Stimulated activated CD4-positive, alpha-beta T cell treated with anti-CD3 and anti-CD28 coated beads, Interleukin-4, amount 100 ng/mL, for 1 hour (primary cell): ENCODE data around the gene MICAL3.
"Not testable (repeated sequence)": the region's sequence is repeated elsewhere in the genome, so short reads cannot be mapped to it uniquely, and the experiment has no call there.

ENCODE experiments used
- DNase-seq: peaks from one replicate; pipeline ENCODE4 v3.0.0-alpha.2; 2020

The MICAL3 gene

DNA sequence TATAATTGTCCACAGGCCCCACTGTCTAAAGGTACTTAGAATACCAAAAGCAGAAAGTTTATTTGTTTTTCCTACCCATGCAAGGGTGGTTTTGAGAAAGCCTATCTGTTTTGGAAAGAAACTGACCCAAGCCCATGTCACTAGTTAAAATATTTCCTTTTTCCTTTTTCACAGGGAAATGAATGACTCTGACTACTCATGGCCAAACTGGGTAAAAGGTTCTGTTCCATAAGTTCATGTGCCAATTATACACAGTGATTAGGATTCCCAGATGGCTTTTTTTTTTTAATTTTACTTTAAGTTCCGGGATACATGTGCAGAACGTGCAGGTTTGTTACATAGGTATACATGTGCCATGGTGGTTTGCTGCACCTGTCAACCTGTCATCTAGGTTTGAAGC is 31.4 kb downstream of the MICAL3 start:
- not testable (repeated sequence) for DNase-seq

DNA sequence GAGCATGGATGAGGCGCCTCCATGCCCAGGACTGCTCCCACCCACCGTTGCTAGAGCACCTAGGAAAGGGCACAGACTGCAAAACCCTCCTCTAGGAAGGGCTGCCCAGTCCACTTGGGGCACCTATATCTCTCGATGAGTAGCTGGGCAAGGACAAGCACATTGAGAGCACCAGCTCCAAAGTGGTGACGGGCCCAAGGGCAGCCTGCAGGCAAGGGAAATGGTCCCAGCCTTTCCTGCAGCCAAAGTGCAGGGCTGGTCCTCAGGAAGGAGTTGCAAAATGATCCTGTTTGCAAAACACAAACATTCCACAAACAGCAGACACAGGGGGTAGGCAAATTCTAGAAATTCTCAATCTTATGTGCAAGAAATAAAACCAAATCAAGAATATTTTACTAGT is 32.4 kb downstream of the MICAL3 start:
- not testable (repeated sequence) for DNase-seq

DNA sequence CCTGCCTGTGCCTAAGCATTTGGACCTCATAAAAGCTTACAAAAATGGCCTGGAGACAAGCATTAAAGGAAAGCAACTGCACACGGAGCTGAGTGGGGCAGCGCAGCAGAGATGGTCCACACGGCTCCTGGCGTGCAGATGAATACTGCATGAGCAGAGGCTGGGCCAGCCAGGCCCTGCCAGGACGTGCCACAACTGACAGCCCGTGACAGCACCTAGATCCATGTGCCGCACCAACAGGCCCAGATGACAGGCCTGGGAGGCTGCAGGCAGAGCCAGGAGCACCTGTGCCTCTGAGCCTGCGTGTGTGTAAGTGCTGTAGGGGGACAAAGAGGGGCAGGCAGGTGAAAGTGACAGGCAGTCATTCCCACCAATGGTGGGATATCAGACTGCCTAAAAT is 33.4 kb downstream of the MICAL3 start:
- DNase-seq = no peak

DNA sequence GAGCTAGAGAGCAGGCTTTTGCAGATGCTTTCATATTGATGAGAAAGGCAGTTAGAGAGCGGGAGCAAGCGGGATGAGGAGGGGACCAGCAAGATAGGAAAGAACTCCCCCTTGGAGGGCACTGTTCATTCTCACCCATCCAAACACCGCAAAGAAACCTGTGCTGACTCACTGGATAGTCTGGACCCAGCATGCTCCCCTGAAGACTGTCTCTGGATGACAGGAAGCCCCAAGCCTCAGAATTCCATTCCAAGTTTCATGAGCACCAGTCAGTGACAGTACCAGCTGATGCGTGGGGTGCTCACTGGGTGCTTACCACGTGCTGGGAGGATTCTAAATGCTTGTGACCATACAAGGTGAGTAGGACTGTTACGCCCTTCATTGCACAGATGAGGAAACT is 34.2 kb downstream of the MICAL3 start:
- DNase-seq = no peak

DNA sequence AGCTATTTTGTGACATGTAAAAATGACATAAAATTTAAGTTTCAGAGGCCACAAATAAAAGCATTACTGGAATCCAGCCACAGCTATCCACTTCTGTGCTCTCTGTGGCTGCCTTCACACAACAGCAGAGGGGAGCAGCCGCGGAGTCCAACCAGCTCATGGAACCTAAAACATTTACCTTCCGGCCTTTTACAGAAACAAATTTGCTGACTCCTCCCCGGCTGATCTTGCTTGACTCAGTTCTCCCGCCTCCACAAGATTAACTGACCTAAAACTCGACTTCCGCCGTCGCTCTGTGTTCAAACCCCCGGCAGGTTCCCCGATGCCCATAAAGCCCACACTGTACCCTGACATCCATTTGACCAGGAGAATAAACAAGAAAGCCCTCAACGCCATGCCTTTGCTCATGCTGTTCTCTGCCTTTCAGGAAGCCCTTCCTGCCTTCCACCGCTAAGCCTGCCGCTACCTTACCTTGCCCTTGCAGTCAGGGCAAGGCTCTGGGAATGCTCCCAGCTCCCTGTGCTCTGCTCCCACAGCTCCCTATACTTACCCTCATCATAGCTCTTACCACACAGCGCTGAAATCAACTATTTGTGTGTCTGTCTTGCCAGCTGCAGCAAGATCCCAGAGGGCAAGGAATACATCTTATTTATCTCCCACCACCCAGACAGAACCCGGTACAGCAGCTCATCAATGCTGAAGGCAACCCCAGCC is 35.4 kb downstream of the MICAL3 start:
- no peak for DNase-seq

DNA sequence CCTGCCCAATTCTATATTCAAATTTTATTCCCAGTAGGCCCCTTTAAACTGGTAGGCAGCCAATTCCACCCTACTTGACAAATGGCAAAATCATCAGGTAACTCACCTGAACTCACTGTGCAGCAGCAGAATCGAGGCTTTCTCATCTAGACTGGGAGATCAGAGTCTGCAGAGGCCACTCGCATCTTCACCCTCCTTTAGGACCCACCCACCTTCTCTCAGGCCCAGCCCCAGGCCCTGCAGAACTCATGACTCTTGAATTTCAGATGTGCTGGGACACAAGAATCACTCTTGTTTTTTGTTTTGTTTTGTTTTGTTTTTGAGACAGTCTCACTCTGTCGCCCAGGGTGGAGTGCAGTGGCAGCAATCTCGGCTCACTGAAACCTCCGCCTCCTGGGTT is 38.8 kb downstream of the MICAL3 start:
- no peak for DNase-seq

DNA sequence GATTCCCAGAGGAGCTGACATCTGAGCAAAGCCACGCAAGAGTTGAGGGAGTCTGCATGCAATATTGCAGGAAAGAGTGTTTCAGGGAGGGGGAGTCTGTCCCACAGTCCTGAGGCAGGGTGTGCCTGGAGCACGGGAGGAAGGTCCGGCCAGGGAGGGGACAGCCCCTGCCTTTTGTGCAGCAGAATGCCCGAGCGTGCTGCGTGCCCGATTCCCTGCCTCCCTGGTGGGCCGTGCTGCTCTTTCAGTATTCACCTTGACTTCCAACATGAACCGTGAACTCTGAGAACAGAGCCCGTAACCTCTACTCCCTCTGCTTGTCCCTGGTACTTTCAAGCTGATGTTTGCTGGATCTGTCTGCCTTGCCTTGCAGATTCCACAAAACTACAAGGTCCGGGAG is 39.3 kb downstream of the MICAL3 start:
- not testable (repeated sequence) for DNase-seq

DNA sequence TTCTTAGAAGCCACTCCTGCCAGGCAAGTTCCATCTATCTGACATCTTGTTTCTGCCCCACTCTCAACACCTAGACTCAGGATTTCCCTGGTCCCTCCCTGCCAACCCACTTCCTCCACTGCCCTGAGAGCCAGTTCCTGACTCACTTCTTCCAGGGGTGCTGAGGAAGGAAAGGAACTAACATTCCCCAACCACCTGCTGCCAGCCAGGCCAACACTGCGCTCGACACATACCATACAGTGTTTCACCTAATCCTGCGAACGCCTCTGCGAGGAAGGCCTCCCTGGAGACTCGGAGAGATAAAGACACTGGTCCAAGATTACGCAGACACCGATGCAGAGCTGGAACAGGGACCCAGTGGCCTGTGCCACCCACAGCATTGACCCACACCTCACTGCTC is 40.2 kb downstream of the MICAL3 start:
- no peak for DNase-seq

DNA sequence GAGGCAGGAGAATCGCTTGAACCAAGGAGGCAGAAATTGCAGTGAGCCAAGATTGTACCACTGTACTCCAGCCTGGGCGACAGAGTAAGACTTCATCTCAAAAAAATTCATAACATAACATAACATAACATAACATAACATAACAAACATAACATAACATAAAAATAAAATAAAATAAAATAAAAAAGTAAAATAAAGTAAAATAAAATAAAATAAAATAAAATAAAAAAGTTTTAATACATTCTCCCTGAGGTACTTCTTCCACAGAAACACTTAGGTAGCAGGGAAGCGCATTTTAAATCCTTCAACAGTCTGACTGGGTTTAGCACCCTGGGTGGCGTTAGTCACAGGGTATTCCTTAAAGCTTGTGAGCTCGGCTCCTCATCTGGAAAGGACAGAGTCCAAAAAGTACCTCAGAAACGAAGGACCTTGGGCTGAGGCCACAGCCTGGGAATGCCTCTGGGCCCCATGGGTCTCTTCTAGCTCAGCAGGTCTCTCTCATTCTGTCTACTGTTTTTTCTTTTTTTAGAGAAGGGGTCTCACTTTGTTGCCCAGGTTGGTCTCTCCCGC is 41.7 kb downstream of the MICAL3 start:
- DNase-seq = no peak

DNA sequence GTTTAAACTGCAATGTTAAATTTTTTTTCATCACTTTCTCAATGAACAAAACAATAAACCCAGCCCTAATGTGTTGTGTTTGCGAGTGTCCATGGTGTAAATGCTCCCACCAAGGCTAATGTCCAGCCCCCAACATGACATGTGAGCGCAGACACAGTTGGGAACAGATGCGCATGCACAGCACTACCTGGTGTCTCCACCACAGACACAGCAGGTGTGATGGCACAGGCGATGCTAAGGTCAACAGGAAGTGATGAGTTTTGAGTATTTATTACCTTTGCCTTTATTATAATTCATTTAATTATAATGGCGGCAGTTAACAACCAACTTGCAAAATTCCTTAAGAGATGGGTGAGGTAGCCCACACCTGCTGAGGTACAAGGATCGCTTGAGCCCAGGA is 42.9 kb downstream of the MICAL3 start:
- DNase-seq = no peak

DNA sequence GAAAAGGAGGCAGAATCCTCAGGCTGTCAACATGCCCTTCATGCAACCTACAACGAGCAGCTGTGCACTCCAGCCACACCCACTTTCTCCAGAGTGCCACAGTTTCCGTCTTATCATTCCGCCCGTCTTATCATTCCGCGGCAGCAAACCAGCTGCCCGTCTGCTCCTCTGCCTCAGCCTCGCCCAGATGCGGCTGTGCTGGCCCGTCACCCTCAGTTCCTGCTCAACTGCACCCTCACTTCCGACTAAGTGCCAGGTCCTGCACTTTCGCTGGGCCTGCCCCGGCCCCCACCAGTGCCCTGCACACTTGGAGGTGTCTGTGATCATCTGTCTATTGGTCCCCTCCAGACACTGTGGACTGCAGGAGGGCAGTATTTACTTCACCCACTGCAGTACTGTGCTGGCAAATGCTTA is 43.7 kb downstream of the MICAL3 start:
- peak; percentile 14 for DNase-seq

DNA sequence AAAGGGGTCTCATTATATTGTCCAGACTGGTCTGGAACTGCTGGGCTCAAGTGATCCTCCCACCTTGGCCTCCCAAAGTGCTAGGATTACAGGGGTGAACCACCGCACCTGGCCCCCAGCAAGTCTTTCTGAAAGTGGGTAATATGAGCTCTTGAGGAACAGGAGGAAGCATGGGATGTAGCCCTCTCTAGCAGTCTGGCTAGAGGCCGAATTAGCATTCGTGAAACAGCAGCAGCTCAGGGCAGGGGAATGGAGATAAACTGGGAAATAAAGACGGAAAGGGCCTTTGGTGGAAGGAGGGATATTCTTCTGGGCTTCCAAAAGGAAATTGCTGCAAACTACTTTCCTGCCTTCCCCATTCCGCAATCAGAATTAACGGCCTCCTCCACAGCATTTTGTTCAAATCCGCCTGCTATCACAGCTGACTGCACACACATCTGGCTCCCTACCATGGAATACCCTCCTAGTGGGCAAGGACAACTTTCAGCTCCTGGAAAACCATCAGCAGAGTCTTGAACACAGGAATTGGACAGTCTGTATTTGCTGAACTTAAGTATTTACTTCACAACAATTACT is 44.3 kb downstream of the MICAL3 start:
- no peak for DNase-seq

DNA sequence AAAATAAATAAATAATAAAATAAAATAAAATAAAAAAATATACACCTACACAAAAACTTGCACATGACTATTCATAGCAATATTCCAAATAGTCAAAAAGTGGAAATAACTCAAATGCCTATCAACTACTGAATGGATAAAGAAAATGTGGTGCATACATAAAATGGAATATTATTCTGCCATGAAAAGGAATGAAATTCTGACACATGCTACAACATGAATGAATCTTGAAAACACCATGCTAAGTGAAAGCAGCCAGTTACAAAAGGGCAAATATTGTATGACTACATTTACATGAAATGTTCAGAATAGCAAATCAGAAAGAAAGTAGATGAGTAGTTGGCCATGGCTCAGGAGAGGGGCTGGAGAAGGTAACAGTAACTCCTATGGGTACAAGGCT is 46.3 kb downstream of the MICAL3 start:
- DNase-seq = no peak

DNA sequence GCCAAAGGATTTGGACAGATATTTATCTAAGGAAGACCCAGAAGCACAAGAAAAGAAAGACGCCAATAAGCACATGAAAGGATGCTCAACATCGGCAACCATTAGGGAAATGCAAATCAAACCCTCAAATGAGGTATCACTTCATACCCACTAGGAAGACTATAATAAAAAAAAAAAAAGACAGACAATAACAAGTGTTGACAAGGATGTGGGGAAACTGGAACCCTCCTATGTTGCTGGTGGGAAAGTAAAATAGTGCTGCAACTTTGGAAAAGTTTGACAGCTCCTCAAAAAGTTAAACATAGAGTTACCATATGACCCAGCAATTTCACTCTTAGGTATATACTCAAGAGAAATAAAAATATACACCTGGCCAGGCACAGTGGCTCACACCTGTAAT is 47.0 kb downstream of the MICAL3 start:
- DNase-seq = no peak

DNA sequence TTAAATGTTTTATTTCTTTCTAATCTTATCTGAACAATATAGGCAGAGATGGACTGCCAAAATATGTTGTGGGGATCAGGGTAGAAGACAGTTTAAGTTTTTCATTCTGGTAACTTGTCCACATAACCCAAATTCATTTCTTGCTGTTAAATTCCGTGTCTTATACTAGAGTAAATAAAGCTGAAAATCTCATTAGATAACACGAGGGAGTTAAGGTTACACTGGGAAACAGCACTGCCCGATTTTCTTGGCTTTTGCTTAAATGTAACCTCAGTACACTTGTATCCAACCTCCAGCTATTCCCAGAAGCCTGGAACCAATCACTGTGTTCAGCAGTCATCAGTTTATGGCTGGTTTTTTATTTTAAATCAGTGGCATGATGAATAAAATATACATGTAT is 48.2 kb downstream of the MICAL3 start:
- no peak for DNase-seq

DNA sequence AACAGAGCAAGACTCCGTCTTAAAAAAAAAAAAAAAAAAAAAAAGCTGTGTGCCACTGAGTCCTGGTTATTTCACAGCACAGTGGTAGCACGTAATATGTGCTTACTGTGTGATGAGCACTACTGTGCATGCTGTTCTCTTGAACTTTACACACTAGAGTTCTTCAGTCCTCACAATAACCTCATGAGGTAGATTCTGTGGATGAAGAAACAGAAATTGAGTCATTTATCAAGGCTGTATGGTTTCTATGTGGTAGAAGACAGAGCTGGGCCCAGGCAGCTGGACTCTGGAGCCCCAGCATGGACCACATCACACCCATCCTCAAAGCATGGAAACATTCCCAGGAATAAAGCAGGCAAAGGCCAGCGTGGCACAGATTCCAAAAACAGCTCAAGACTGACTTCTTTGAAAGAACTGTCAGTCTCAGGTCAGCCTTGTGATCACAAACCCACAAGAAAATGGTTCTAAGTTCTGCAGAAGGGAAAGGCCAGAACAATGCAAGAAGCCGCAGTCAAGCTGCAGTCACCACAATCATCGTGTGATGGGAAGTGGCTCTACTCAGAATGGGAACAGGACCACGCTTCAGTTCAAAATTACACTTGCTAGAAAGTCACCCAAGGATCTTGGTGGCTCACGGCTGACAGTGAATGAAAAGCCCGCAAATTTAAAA is 49.5 kb downstream of the MICAL3 start:
- no peak for DNase-seq

DNA sequence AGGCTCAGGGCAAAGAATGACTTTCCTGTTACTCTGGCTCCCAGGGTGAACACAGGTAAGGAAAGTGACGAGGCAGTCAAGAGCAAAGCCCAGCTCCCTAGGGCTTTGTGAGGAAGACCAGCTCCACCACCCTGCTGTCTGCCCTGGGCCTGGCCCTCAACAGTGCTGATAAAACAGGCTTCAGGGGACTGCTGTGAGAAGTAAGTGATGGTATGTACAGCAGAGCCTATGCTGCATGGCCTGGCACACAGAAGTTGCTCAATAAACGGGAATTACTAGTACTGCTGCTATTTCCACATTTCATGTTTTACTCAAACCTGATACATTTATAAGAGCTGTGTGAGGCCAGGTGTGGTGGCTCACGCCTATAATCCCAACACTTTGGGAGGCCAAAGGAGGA is 50.3 kb downstream of the MICAL3 start:
- DNase-seq = no peak

DNA sequence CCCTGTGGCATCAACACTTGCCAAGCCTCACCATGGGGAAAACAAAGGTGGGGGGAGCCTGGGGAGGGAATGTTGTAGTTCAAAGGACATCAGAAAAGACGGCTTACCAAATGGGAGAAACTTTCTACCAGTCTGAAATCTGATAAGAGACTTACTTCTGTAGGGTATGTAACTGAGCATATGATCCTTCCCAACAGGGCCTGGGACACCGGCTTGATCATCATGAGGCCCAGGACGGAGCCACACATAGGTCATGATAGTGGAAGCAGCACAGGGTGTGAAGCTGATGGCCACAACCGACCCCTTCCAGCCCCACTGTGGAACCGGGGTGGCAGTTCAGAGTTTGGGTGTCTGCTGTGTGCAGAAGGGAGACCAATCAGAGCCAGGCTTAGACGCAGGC is 51.1 kb downstream of the MICAL3 start:
- no peak for DNase-seq

DNA sequence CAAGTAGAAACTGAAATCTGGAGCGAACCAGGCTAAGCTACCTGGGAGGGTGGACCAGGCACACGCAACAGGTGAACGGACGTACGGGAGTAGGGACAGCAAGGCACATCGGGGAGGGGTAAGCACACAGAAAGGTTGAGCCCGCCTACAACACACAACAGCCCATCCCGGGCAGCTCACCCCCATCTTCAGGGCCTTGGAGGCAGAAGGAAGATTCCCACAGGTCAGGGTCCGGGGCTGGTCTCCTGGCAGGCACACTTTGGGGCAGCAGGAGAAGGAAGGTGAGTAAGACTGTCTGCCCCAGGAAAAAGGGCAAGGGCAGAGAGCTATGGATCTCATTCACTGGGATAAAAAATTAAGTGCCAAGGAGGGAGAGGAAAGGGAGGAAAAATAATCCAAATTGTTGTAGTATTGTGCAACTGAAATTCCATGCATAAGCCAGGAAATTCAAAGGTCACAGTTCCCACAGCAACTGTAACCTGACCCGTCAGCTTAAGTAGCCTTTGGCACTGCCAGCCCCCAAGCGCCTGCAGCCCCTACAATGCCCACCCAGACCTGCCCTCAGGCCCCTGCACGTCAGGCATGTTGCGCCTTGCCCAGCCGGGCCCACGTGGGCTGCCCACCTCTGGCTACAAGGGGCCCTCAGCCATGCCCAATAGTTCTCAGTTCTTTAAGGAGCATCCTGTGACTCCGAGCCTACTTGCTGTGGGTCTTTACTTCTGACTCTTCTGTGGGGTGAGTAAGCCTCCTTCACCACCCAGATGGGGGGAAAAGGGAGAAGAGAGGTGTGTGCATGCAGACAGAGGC is 51.8 kb downstream of the MICAL3 start:
- no peak for DNase-seq

DNA sequence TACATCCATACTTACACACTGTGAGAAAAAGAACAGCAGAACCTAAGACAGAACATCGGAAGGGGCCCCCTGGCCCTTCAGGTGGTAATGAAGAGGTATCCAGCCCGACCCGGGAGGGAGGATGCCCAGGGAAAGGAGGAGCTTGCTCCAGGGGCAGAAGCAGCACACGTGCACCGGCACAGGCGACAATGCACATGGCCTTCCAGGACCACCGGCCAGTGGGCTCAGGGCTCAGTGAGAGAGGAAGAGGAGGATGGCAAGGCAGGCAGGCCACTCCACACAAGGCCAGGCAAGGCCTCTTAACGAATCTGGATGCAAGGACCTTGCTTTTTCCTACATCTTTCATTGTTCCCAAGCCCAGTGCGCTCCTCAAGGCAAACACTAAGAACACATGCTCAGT is 52.6 kb downstream of the MICAL3 start:
- DNase-seq = no peak

DNA sequence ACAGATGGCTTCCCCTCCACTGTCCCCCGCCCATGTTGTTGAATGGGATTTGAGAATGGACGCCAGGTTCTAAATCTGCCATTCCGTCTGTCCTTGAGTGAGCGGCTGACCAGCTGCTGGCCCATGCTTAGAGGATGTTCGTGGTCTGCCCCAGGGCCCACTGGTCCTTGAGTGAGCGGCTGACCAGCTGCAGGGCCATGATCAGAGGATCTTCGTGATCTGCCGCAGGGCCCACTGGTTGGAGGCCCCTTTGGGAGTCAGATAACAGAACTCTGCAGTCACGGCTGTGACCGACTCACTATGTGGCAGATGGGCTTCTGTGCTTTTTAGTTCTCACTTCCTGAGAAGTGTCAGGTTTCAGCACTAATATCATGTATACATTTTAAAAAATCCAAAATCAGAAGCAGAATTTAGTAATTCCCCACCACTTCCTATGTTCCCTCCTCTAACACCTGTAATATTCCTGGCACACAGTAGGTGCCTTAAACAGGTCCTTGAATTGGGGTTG is 54.1 kb downstream of the MICAL3 start:
- DNase-seq = no peak

DNA sequence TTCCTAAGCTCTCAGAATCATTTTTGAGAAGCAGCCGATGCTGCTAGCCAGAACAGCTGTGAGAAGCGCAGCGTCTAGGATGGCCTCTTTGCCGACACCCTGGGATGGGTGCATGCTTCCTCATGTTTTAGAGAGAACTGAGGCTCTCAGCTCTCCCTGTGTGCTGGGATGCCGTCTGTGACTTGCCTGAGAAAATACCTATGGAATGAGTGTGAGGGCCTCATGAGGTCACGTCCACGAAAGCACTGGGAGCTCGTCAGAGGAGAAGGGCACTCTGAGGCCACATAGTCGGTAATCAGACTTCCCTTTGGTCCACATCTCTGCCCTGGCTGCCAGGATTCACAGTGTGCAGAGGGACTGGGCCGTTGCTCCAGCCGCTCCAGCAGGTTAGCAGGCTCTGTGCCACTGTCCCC is 54.7 kb downstream of the MICAL3 start:
- DNase-seq = no peak

DNA sequence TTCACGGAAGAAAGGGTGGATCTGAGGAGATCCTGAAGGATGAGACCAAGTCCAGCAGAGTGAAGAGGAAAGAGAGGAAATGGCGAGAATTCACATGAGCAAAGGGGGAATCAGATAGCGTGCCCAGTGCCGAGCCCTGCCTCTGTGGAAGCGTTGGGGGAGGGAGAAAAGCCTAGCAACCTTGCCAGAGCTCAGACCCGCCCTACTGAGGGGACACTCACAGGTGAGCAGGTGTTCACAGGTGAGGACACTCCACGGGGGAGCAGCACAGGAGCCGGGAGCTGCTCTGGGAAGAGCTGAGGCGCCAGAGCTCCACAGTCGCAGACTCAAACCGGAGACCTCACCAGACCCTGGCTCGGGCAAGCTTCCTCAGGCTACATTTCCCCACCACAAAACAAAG is 56.2 kb downstream of the MICAL3 start:
- DNase-seq = no peak
